Common myeloid progenitor, CD34-positive (primary cell): ENCODE results near the gene LYRM1.
A peak's percentile ranks its signal among the peaks of the same experiment; 100 is the strongest.

ENCODE experiments used
- CTCF ChIA-PET: fragments of 350-600 bp; sonication (Branson Sonifier 250); formaldehyde crosslinking; loops from one replicate; lab custom pipeline; 2021; ENCODE audit warnings: antibody characterized with exemption; lab: Charles Lee
- POLR2A ChIA-PET: fragments of 350-600 bp; sonication (Branson Sonifier 250); formaldehyde crosslinking; loops from one replicate; lab custom pipeline; 2021; ENCODE audit warnings: antibody characterized with exemption; lab: Charles Lee
- DNase-seq, 3 donors: peaks; one replicate each; pipeline versions ENCODE4 v3.0.0 to v3.0.0-alpha.2; 2013
- H3K27ac ChIP-seq, 2 experiments: 1 replicate in 1 of 2; 2 replicates in 1 of 2; pipeline ENCODE4 v1.7.0; 2013; ENCODE audit warnings: inconsistent platforms in 2 of 2, low read length in 2 of 2, mild to moderate bottlenecking in 2 of 2, low read depth in 1 of 2, moderate library complexity in 1 of 2; ENCODE audit not compliant: severe bottlenecking in 2 of 2, insufficient read depth in 1 of 2, poor library complexity in 1 of 2
- H3K27me3 ChIP-seq, 5 experiments: replicated peaks in 2 of 5; 1 replicate in 3 of 5; 2 replicates in 2 of 5; pipeline versions ENCODE4 v1.6.1 to v1.7.0; 2013; ENCODE audit warnings: low read length in 4 of 5, mild to moderate bottlenecking in 2 of 5, moderate library complexity in 2 of 5, inconsistent platforms in 1 of 5; ENCODE audit not compliant: insufficient read depth in 5 of 5, control insufficient read depth in 4 of 5
- H3K36me3 ChIP-seq, 4 experiments: 1 replicate in 2 of 4; 2 replicates in 2 of 4; pipeline versions ENCODE4 v1.6.1 to v1.7.0; 2013; ENCODE audit warnings: low read length in 3 of 4, control low read depth in 1 of 4, mild to moderate bottlenecking in 1 of 4; ENCODE audit not compliant: control insufficient read depth in 4 of 4, insufficient read depth in 4 of 4
- H3K4me1 ChIP-seq, 4 experiments: 1 replicate in 3 of 4; 2 replicates in 1 of 4; pipeline versions ENCODE4 v1.6.1 to v1.7.1; 2013; ENCODE audit warnings: low read length in 3 of 4, mild to moderate bottlenecking in 3 of 4, control low read depth in 1 of 4, inconsistent platforms in 1 of 4, moderate library complexity in 1 of 4; ENCODE audit not compliant: control insufficient read depth in 4 of 4, insufficient read depth in 4 of 4; ENCODE audit errors: control extremely low read depth in 1 of 4
- H3K4me3 ChIP-seq, 7 experiments: 1 replicate in 4 of 7; 2 replicates in 3 of 7; pipeline versions ENCODE4 v1.5.1 to v1.7.0; 2013; ENCODE audit warnings: mild to moderate bottlenecking in 7 of 7, low read length in 6 of 7, moderate library complexity in 6 of 7, inconsistent platforms in 2 of 7, low read depth in 2 of 7, control low read depth in 1 of 7; ENCODE audit not compliant: insufficient read depth in 4 of 7, control insufficient read depth in 1 of 7; ENCODE audit errors: extremely low read depth in 1 of 7
- H3K9me3 ChIP-seq, 5 experiments: 1 replicate in 4 of 5; 2 replicates in 1 of 5; pipeline versions ENCODE4 v1.6.1 to v1.7.1; 2013; ENCODE audit warnings: low read length in 4 of 5, mild to moderate bottlenecking in 2 of 5, inconsistent platforms in 1 of 5, low read depth in 1 of 5, moderate library complexity in 1 of 5; ENCODE audit not compliant: control insufficient read depth in 4 of 5, insufficient read depth in 2 of 5; ENCODE audit errors: control extremely low read depth in 1 of 5
- WGBS: methylation state at CpG from one replicate; pipeline ENCODE4 v1.1.5; 2013; ENCODE audit not compliant: insufficient coverage; 5-methylcytosine and 5-hydroxymethylcytosine counted together

Gene LYRM1

DNA sequence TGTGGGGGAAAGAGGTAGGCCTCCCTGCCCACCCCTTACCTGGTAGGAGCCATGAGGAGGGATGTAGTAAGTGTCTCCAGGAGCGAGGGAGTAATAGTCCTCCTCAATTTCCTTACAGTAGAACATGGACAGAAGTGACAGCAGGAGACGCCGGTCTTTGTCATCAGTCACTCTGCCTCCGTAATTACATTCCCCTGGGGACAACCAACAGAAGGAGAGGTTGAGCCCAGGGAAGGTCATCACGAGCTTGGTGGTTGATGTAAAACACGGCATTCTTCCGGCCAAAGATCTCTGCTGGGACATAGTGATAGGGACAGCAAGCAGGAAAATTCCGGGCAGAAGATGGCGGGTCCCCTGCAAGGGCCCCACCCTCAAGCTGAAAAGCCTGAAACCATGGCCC lies 47.9 kb downstream of the LYRM1 start:
- CTCF ChIA-PET, result interaction anchor here (1.1 kb wide), 1 partner anchor 12 kb away, joined by 3 read pairs; no protein-coding TSS in a partner anchor

DNA sequence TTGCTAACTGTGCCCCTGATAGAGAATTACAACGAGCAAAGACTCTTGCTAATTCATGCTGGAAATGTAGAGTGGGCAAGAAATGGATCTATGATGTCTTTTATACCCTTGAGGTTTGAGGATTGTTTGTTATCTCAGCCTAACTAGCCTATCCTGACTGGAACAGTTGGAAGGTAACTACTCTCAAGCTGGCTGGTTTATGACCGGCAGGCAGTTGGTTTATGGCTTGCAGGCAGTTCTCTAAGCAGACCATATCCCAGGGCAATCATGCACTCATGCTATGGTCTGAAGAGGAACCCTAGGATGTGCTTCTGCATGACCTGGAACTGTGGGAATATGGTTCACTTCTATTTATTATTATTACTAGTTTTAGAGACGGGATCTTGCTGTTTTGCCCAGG lies 49.1 kb downstream of the LYRM1 start:
- H3K27me3 ChIP-seq, result no peaks in the 10 kb centered on the region
- WGBS, result 100% methylated on average over 1 of the region's 3 CpGs
- H3K4me3 ChIP-seq, result no peak overlapping the region
- no peaks in the 10 kb centered on the region for H3K9me3 ChIP-seq
- DNase-seq, result no peak
- CTCF ChIA-PET, result interaction anchor here (1.0 kb wide), 1 partner anchor 9 kb away, joined by 3 read pairs; no protein-coding TSS in a partner anchor
- peaks cover 0 to 2% (median 0%) of the 10 kb centered on the region in 4 experiments for H3K4me1 ChIP-seq
- POLR2A ChIA-PET, result no interaction called here
- no peaks in the 10 kb centered on the region for H3K36me3 ChIP-seq
- H3K27ac ChIP-seq, result no peak overlapping the region

More for the DNA sequence above, 47.9 kb downstream of the LYRM1 start:
- Histone ChIP-seq H3K4me1 (peaks cover 0 to 2% (median 0%) of the 10 kb centered on the region in 4 experiments), H3K4me3 (no peak overlapping the region), H3K27me3 (no peaks in the 10 kb centered on the region), H3K27ac (no peak overlapping the region), H3K9me3 (no peaks in the 10 kb centered on the region), H3K36me3 (no peaks in the 10 kb centered on the region)
- DNase-seq, result no peak
- WGBS, result 94% methylated on average over 8 of the region's 9 CpGs
- POLR2A ChIA-PET, result no interaction called here

DNA sequence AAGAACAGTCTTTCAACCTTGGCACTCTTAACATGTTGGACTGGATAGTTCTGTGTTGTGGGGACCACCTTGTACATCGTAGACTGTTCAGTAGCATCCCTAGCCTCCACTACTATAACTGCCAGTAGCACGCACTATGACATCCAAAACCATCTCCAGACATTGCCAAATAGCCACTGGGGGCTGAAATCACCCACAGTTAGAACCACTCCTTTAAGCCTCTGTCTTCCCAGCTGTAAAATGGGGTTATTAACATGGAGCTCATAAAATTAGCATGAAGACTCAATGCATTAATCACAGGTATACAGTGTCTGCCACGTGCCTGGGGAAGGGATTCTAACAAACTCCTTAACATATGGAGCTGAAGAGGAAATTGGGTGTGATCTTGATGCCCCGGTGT lies 49.7 kb downstream of the LYRM1 start:
- Histone ChIP-seq H3K27ac (no peak overlapping the region), H3K36me3 (no peaks in the 10 kb centered on the region), H3K27me3 (no peaks in the 10 kb centered on the region), H3K4me3 (no peak overlapping the region), H3K9me3 (no peaks in the 10 kb centered on the region), H3K4me1 (no peaks in the 10 kb centered on the region)
- 100% methylated on average over 1 of the region's 4 CpGs for WGBS
- no peak for DNase-seq
- ChIA-PET POLR2A (no interaction called here), CTCF (interaction anchor here (1.0 kb wide), 1 partner anchor 8 kb away, joined by 3 read pairs; no protein-coding TSS in a partner anchor)

- POLR2A ChIA-PET, result no interaction called here
- H3K4me1 ChIP-seq, result no peaks in the 10 kb centered on the region
- H3K36me3 ChIP-seq, result no peaks in the 10 kb centered on the region
- CTCF ChIA-PET, result interaction anchor here (1.8 kb wide), 1 partner anchor 33 kb away, joined by 4 read pairs; no protein-coding TSS in a partner anchor
- H3K9me3 ChIP-seq, result no peaks in the 10 kb centered on the region
- no peak for DNase-seq
- H3K27ac ChIP-seq, result no peak overlapping the region
- no peak overlapping the region for H3K4me3 ChIP-seq
- no peaks in the 10 kb centered on the region for H3K27me3 ChIP-seq
- WGBS, result over 99% methylated on average over 9 of the region's 13 CpGs
Observed at GRCh38 chr16:20952139-20952920, 51.8 kb downstream of the LYRM1 start.

GRCh38 chr16:20954574-20954973 lies 54.0 kb downstream of the LYRM1 start:
- no peaks in the 10 kb centered on the region for H3K9me3 ChIP-seq
- no peaks in the 10 kb centered on the region for H3K4me1 ChIP-seq
- H3K27ac ChIP-seq, result no peak overlapping the region
- H3K27me3 ChIP-seq, result no peaks in the 10 kb centered on the region
- H3K36me3 ChIP-seq, result no peaks in the 10 kb centered on the region
- H3K4me3 ChIP-seq, result no peak overlapping the region
- ChIA-PET CTCF (interaction anchor here (0.7 to 1.1 kb wide), 2 partner anchors 50 to 80 kb away, joined by 3 read pairs; no protein-coding TSS in a partner anchor), POLR2A (interaction anchor here (0.6 kb wide), 1 partner anchor 23 kb away, joined by 6 read pairs; no protein-coding TSS in a partner anchor)
- 99% methylated on average over 10 of the region's 11 CpGs for WGBS
- DNase-seq, result no peak

GRCh38 chr16:20956319-20956718 lies 55.7 kb downstream of the LYRM1 start:
- H3K27ac ChIP-seq, result no peak overlapping the region
- ChIA-PET POLR2A (no interaction called here), CTCF (no interaction called here)
- no peaks in the 10 kb centered on the region for H3K27me3 ChIP-seq
- H3K9me3 ChIP-seq, result no peaks in the 10 kb centered on the region
- no peaks in the 10 kb centered on the region for H3K36me3 ChIP-seq
- peak in 2 of 3 donors; percentile 14 to 17 for DNase-seq
- WGBS, result no CpG with 5 or more reads among the region's 3 CpGs
- no peaks in the 10 kb centered on the region for H3K4me1 ChIP-seq
- no peak overlapping the region for H3K4me3 ChIP-seq

DNA sequence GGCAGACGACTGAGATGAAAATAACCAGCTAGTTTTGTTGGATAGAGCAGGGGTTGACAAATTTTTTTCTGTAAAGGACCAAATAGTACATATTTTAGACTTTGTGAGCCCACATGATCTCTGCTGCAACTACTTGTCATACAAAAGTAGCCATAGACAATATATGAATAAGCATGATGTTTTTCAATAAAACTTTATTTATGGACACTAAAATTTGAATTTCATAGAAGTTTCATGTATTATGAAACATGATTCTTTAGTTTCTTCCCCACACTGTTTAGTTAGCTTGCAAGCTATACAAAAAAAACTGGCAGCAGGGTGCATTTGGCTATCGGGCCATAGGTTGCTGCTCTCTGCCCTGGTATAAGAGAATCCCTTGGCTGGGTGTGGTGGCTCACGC lies 56.6 kb downstream of the LYRM1 start:
- ChIA-PET POLR2A (no interaction called here), CTCF (interaction anchor here (1.6 kb wide), 1 partner anchor 13 kb away, joined by 5 read pairs; no protein-coding TSS in a partner anchor)
- no peak overlapping the region for H3K27ac ChIP-seq
- H3K27me3 ChIP-seq, result no peaks in the 10 kb centered on the region
- H3K4me3 ChIP-seq, result no peak overlapping the region
- no peaks in the 10 kb centered on the region for H3K9me3 ChIP-seq
- 100% methylated on average over 1 of the region's 3 CpGs for WGBS
- H3K4me1 ChIP-seq, result no peaks in the 10 kb centered on the region
- no peak for DNase-seq
- H3K36me3 ChIP-seq, result no peaks in the 10 kb centered on the region
